ENCODE results near the gene SMARCA2.
A peak's percentile ranks its signal among the peaks of the same experiment; 100 is the strongest.

Gene SMARCA2

DNA sequence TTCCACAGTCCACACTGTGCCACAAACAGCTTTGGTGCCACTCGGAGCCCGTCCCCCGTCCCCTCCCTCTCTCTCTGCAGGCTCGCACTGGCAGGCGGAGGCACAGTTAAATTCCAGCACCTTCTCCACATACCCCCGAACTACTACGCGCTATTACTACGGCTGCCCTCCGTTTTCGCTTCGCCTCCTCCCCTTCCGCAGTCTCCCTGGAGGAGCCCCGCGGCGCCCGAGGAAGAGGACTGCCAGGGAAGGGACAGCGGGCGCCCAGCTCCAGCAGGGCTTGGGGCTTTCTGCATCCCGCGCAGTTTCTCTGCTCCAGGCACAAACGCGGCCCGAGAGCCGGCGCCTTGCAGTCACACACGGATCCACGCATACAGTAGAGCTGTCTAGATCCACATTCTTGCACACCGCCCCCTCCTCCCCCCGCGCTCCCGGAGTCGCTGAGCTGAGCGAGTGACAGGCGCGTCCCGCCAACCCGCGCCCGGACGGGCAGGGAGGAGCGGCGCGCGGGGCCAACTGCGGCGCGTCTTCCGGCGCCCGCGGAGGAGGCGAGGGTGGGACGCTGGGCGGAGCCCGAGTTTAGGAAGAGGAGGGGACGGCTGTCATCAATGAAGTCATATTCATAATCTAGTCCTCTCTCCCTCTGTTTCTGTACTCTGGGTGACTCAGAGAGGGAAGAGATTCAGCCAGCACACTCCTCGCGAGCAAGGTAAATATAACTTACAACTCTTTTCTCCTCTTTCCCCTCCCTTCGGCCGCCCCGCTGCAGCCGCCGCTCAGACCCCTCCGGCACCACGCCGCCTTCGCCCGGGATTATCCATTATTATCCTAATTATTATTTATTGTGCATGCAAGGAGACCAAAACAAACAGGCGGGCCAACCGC lies at the start of gene SMARCA2:
Gene SMARCA2, plus strand, starts transcription at position 652 of the 885 bp plus-strand sequence. CDS start 13,676 bp downstream, outside the sequence.
- DNase-seq (ENCODE audit: low read depth, low spot score) = peak; percentile 99

DNA sequence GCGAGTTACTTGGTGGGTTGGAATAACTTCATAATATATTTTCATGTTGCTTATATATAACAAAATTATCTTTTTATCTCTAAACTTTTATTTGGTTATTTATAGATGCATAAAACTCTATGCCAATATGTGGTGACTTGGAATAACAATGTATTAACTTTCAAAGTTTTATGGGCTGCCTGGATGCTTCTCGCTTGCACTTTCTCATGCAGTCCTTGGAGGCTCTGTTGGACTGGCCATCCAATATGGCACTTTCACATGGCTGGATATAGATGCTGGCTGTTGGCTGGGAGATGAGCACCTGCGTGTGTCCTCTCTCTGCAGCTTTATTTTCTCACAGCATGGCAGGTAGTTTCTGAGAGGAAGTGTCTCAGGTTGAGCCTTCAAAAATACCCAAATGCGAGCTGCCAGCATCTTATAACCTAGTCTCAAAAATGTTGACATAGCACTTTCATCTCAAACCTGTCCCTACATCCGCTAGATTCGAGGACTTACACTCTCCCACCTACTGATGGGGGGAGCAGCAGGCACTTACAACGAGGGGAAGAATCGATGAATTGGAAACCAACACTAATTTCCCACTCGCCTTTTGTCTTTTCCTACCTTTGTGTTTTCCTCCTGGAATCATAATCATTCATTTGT lies 48.3 kb upstream of the SMARCA2 start:
- no peak for DNase-seq (ENCODE audit: low read depth, low spot score)

DNA sequence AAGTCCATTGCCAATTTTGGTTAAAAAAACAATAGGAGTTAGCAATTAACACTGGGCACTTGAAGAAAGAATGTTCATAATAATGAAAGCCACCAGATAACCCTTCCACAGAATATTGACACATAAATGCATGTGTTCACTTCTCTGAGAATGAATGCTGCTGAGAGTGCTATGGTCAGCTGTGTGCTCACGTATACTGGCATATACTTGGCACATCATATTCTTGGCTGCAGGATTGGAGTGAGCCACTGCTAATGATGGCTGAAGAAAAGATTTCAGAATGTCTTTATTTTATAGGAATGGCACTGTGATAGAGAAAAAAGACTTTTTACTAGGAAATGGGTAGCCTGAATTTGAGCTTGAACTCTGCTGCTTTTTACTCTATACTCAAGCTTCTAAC lies 46.0 kb upstream of the SMARCA2 start:
- peak; percentile 3 for DNase-seq (ENCODE audit: low read depth, low spot score)

DNA sequence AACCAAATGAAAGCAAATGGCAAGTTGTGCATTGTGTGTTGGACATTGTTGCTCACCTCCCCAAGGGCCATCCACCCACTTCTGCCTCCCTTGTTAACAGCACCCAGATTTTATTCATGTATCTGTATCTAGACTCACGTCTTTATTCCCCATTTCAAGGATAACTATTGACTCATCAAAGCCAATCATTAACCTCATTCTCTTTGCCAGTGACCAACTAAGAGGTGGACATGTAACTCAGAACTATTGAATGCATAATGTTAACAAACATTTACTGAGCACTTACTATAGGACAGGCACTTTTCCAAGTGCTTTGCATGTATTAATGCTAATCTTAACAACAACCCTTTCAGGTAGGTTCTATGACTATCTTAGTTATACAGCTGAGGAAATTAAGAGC lies 45.2 kb upstream of the SMARCA2 start:
- no peak for DNase-seq (ENCODE audit: low read depth, low spot score)

DNA sequence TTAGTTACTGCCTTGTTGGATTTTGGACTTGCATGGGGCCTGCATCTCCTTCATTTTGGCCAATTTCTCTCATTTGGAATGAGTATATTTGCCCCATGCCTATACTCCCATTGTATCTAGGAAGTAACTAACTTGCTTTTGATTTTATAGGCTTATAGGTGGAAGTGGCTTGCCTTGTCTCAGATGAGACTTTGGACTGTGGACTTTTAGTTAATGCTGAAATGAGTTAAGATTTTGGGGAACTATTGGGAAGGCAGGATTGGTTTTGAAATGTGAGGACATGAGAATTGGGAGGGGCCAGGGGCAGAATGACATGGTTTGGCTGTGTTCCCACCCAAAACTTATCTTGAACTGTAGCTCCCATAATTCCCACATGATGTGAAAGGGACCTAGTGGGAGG lies 42.5 kb upstream of the SMARCA2 start:
- no peak for DNase-seq (ENCODE audit: low read depth, low spot score)

DNA sequence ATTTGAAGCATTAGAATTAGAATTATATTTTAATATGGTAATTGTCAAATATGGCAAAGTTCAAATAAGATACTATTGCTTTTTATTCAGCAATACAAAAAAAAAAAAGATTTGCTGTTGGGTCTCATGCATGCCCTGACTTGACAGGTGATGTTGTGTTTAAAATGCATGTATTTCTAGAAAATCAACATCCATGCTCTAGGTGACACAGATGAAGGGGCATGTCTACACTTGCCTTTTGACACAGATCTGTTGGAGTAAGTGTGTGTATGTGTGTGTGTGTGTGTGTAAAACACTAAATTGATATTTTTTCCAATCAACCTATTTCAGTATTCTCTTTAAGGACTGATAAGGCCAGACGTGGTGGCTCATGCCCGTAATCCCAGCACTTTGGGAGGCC lies 38.1 kb upstream of the SMARCA2 start:
- no peak for DNase-seq (ENCODE audit: low read depth, low spot score)

DNA sequence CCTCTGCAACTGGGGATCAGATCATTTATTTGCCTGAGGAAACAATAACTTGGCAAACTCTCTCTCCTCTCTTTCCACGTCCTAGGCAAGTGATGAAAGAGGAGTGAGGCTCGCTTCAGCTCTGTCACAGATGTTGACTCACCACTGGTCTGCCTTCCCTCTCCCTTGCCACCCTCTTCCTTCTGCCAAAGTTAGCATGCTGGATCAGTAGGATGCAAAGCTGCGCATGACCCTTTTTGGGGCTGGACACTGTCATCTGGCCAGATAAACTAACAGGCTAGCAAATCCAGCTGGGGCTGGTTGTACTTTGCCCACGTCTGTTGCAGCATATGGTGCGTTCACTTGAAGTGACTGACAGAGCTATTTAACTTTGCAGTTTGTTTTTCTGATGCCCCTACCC lies 36.2 kb upstream of the SMARCA2 start:
- peak; percentile 14 for DNase-seq (ENCODE audit: low read depth, low spot score)

DNA sequence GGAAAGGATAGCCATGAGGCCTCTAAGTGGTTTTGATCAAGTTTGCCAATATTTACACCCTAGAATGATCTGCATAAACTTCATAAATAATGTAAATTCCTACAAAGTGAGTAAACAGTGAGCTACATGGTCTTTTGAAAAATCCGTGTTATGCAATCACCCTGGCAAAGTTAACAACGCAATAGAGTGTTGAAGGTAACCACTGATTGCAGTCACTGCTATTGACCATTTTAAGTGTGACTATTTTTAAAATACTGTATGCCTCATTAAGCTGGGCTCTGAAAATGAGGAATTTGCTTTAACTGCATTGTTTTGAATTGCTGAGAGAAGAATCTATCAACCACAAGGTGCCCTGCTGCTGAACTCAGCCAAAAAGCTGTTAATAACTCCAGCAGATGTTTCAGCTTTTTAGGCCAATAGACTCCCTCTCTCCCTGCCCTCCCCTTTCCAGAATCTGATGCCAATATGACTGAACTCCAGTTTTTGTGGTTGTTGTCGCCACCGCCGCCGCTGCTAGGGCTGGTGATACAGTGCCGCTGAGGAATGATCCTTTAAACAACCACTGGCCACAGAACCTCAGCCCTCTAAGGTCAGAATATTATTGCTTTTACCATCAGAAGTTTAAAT lies 35.3 kb upstream of the SMARCA2 start:
- peak; percentile 90 for DNase-seq (ENCODE audit: low read depth, low spot score)

DNA sequence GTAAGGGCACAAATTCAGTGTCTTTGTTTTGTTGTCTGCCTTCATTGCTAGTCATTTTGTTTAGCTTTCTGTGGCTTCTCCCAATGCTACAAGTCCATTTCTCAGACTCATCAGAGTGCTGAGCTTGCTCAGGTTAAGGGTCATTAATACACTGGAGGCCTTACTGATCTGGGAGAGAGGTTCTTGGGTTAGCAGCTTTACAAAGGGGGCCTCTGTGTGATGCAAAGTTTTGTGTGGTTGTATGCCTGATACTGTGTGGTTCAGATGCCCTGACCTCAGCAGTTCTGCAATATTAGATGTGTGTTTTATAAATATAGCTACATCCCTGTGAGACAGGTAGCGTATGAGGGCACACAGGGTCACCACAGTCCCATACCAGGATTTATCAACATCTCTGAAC lies 34.8 kb upstream of the SMARCA2 start:
- DNase-seq (ENCODE audit: low read depth, low spot score) = no peak

DNA sequence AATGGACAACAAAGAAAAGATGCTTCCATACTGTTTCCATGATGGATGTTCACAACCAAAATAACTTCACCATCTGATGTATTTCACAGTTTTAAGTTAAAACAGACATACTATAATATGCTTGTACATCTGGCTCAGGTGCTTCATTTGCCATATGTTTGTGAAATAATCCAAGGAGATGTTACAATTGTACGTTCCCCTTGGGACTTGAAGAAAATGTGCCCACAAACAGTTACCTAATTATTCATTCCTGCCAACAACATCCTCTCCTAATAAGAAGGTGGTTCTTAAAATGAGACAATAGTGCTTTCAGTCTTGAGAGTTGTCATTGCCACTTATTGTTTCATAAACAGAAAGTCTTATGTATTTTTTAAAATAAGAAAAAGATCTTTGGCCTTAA lies 33.1 kb upstream of the SMARCA2 start:
- DNase-seq (ENCODE audit: low read depth, low spot score) = no peak

DNA sequence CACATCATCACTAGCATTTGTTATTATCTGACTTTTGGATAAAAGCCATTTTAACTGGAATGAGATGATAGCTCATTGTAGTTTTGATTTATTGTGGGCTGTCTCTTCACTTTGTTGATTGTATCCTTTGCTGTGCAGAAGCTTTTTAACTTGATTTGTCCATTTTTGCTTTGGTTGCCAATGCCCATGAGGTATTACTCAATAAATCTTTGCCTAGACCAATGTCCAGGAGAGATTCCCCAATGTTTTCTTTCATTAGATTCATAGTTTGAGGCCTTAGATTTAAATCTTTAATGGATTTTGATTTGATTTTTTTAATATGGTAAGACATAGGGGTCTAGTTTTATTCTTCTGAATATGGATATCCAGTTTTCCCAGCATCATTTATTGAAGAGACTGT lies 28.8 kb upstream of the SMARCA2 start:
- no peak for DNase-seq (ENCODE audit: low read depth, low spot score)

DNA sequence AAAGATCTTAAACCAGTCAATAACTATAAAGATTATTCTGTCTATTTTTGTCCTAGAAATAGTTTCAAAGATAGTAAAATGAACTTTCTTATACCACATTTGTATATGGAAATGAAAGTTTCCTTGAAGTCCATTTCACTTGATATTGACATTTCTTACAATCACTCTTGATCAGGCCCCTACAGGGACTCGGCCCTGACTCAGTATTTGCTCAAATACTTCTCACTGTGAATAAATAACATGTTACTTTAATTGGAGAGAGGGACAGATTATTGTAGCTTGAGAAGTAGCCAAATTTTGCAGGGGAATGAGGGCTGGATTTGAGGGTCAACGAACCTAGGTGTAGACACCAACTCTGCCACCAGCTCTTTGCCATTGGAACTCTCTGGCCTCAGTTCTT lies 25.6 kb upstream of the SMARCA2 start:
- DNase-seq (ENCODE audit: low read depth, low spot score) = no peak

DNA sequence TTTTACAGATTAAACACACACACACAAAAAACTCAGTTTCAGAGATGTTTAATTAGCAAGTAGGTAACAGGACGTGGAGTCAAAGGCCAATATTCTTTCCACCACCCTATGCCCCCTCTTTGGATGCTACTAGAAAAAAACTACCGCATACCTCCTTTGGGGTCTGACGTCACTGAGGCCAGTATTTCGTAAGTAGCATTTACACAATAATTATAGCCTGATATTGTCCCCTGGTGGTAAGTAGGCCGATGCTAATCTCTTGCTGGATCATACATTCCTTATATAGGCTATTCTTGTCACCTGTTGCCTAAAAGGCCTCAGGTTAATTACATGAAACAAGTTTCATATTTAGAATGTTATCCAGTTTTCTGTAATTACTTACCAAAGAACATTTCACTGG lies 21.0 kb upstream of the SMARCA2 start:
- DNase-seq (ENCODE audit: low read depth, low spot score) = no peak

DNA sequence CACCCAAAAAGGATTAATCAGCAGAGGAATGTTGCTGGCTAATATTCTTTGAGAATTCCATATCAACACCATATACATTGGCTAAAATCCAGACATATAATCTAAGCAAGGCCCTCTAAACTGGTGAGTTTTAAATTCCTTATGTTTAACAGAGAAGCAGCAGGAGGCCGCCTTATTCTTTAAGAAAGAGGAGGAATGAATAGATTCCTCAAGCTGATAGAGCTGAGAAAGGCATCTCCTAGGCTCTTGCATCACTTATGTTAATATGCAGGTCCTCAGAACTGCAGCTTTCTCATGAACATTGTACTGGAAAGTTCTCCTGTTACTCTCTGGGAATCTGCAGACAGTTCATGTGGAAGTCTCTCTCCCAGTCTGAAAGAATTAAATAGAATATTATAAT lies 20.1 kb upstream of the SMARCA2 start:
- DNase-seq (ENCODE audit: low read depth, low spot score) = no peak

DNA sequence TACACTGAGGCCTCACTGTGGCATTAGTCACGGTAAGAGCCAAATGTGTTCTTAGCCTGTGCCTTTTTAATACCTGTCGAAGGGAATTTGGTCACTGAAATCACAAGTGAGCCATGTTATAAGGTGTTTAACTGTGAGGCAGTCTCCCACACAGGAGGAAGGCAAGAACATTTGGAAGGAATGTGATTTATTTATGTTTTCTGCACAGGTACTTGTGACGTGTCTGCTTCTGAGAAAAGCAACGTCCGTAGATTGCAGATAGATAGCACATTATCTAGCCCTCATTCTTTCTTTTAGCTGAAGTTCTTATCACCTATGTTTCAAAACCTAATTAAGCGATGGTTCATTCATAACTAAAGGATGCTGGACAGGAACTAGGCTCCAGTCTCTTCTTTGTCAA lies 19.0 kb upstream of the SMARCA2 start:
- DNase-seq (ENCODE audit: low read depth, low spot score) = no peak

DNA sequence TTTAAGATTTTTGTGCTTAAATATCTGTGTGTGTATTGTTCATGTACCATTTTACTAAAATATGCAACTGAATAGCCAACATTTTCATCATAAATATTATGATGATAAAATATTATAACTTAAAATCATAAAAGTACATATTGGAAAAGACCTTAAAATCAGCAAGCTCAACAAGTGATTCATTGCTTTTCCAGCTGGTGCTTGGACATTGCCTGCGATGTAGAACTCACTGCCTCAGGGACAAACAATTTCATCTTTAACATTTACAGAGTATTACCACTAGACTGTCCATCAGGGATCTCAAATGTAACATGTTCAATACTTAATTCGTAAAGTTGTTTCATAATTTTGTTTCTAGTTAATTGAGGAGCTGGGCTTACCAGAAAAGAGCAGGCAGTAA lies 17.5 kb upstream of the SMARCA2 start:
- DNase-seq (ENCODE audit: low read depth, low spot score) = no peak

DNA sequence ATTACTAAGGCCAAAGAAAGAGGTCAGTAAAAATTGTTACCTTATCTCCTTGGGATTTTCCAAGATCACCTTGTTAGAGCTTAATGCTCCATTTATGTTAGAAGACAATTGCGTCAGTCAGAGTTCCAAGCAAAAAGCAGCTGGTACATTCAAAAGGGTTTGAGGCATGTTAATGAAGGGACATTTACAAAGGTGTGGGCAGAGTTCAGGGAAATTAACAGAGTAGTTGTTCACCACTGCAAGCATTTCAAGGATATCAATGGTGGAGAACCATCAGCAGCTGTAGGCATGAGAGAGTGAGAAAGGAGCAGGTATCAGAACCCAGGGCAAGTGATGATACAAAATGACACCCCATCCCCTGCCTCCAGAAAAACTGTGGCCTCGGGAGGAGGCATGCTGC lies 17.0 kb upstream of the SMARCA2 start:
- no peak for DNase-seq (ENCODE audit: low read depth, low spot score)

DNA sequence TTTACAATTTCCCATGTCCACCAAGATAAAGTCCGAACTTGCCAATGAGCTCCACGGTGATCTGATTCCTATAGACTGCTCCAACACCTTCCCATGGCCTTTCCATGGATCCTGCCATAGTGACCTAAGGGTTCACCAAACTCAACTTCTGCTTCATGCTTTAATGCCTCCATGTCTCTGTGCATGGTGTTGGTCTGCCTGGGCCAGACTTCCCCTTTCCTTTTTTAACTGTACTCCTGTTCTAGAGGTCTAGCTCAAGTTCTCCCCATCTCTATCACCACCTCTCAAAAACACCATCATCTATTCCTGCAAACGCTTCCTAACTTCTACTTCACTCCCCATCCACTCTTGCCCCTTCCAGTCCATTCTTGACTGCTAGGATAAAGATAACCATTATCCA lies 14.8 kb upstream of the SMARCA2 start:
- DNase-seq (ENCODE audit: low read depth, low spot score) = no peak

DNA sequence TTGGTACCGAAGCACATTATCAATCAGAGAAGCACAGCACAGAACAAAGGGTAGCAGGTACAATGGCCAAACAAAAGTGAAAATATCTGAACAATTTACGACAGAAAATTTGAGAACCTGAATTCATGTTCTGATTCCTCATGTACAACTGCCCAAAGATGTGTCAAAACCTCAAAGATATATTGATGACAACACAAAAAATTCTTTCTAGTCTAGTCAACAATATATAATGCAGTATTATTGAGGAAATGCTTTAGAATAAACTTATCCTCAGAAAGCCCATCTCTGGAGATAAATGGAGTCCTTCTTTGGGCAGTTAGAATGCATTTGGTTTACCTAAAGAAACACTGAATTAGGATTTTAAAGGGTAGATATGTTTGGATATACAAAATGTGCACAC lies 6.8 kb upstream of the SMARCA2 start:
- DNase-seq (ENCODE audit: low read depth, low spot score) = no peak

DNA sequence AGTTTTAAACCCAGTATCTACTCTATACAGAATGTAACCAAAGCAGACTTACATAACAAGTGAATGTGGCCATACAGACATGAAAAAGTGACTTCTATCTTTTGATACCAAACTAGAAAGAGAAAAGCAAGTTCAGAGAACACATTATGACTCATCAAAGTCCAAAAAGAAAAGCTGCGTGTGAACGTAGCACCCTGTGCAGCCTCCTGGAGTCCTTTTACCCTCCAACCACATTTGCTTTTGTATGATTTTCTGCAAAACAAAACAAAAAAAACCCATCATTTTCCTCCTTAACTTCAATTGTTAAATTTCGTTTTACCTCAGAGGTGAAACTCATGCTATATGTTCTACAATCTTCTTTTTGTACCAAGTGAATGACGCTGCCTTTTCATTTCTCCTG lies 2.8 kb upstream of the SMARCA2 start:
- DNase-seq (ENCODE audit: low read depth, low spot score) = no peak

DNA sequence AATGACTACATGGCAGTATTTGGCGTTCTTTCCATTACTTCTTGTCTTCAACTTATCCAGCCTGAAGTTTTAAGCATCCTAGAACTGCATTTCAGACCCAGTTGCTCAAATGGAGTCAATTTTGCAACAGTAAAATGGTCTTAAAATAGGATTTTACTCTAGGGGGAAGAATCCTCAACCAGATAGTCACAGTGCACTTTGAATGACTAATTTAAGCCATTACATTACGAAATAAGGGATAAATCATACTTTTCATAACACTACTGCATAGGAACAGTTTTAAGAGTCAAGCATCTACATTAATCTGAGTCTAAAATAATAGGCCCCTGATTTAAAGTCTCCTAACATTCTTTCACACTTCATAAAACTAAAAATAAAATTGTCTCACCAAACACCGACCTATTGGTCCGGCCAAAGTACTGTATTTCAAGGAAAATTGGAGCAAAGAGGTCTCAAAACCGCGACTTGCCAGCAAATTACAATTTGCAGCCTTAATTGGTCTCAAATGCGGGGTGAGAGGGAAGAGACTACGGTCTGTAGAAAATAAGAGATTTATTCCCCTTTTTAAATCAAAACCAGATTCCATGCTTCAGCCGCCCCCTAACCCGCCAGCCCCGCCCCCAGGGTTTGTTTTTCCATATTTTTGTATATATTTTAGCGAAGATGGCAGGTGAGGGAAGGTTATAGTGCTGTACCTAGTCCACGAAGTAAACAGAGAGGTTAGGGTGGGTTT lies 1.2 kb upstream of the SMARCA2 start:
- no peak for DNase-seq (ENCODE audit: low read depth, low spot score)

All from astrocyte of the hippocampus (primary cell).